Endothelial cell (in vitro differentiated cells): ENCODE measurements around the gene KRTAP13-1. TPM values are rescaled to one million over a fixed set of nuclear protein-coding genes. Genes with fewer than 3 reads are reported as not detected.

Experiments
- DNase-seq: peaks from one replicate; pipeline ENCODE4 v3.0.0; 2021; ENCODE audit warnings: low spot score
- H3K27ac Mint-ChIP-seq: one replicate; pipeline ENCODE4 v1.8.0; 2021; ENCODE audit warnings: mixed read lengths, inconsistent platforms; ENCODE audit not compliant: unreplicated experiment
- H3K27me3 Mint-ChIP-seq: one replicate; pipeline ENCODE4 v1.8.0; 2021; ENCODE audit warnings: mild to moderate bottlenecking, moderate library complexity, mixed read lengths, inconsistent platforms; ENCODE audit not compliant: unreplicated experiment
- H3K36me3 Mint-ChIP-seq: one replicate; pipeline ENCODE4 v1.8.0; 2021; ENCODE audit warnings: mild to moderate bottlenecking, low read depth, mixed read lengths, inconsistent platforms; ENCODE audit not compliant: unreplicated experiment
- H3K4me1 Mint-ChIP-seq: one replicate; pipeline ENCODE4 v1.8.0; 2021; ENCODE audit warnings: mild to moderate bottlenecking, mixed read lengths, inconsistent platforms; ENCODE audit not compliant: unreplicated experiment
- H3K4me3 Mint-ChIP-seq: one replicate; pipeline ENCODE4 v1.8.0; 2021; ENCODE audit warnings: mild to moderate bottlenecking, mixed read lengths, inconsistent platforms; ENCODE audit not compliant: unreplicated experiment
- H3K9me3 Mint-ChIP-seq: one replicate; pipeline ENCODE4 v1.8.0; 2021; ENCODE audit warnings: mixed read lengths, inconsistent platforms; ENCODE audit not compliant: unreplicated experiment
- CTCF ChIP-seq: fragments of 200-600 bp; sonication (generic); IDR thresholded peaks from one replicate; pipeline ENCODE4 v1.5.0; 2021; ENCODE audit warnings: antibody characterized with exemption; ENCODE audit not compliant: unreplicated experiment
- long read RNA-seq: library from polyadenylated mRNA; unstranded; transcript quantifications from one replicate; pipeline ENCODE4 v2.0.0, GENCODE V29; 2020; ENCODE audit not compliant: unreplicated experiment
- total RNA-seq: library from RNA; stranded (reverse); fragmentation: NEBNext Ultra II Directional; extraction: Animal tissue kit (Norgen Biotek cat#: 25700); gene quantifications from one replicate; pipeline ENCODE4 v1.2.1, GENCODE V29; 2021; ENCODE audit not compliant: unreplicated experiment

Gene KRTAP13-1
- total RNA-seq, result not detected
- long read RNA-seq, result 0 reads

GRCh38 chr21:30395731-30396130, at the start of gene KRTAP13-1:
KRTAP13-1 (plus strand) TSS chr21:30396031; CDS start chr21:30396087, 56 bp downstream.
- peaks cover 6% of the 10 kb centered on the region for H3K4me1 Mint-ChIP-seq
- no peak within 1 kb of the TSS for H3K4me3 Mint-ChIP-seq
- no peak for TF ChIP-seq CTCF
- H3K9me3 Mint-ChIP-seq, result no peaks in the 10 kb centered on the region
- DNase-seq, result no peak
- no peak within 1 kb of the TSS for H3K27ac Mint-ChIP-seq
- no peaks in the 10 kb centered on the region for H3K27me3 Mint-ChIP-seq
- no peaks in the 10 kb centered on the region for H3K36me3 Mint-ChIP-seq

GRCh38 chr21:30348506-30348905, 47.3 kb upstream of the KRTAP13-1 start, which contains the start of gene KRTAP23-1:
KRTAP23-1 (minus strand) TSS chr21:30348606; CDS start chr21:30348606, 0 bp downstream.
- Mint-ChIP-seq H3K4me3 (no peak within 1 kb of the TSS), H3K27ac (no peak within 1 kb of the TSS), H3K4me1 (no peaks in the 10 kb centered on the region), H3K9me3 (no peaks in the 10 kb centered on the region), H3K27me3 (peaks cover 2% of the 10 kb centered on the region), H3K36me3 (no peaks in the 10 kb centered on the region)
- no peak for DNase-seq
- no peak for TF ChIP-seq CTCF

GRCh38 chr21:30349572-30349971, 46.3 kb upstream of the KRTAP13-1 start:
- no peaks in the 10 kb centered on the region for H3K4me1 Mint-ChIP-seq
- TF ChIP-seq CTCF, result no peak
- no peak overlapping the region for H3K4me3 Mint-ChIP-seq
- no peak for DNase-seq
- H3K27ac Mint-ChIP-seq, result no peak overlapping the region
- H3K36me3 Mint-ChIP-seq, result no peaks in the 10 kb centered on the region
- H3K9me3 Mint-ChIP-seq, result no peaks in the 10 kb centered on the region
- H3K27me3 Mint-ChIP-seq, result peaks cover 2% of the 10 kb centered on the region

- peaks cover 2% of the 10 kb centered on the region for H3K27me3 Mint-ChIP-seq
Observed at GRCh38 chr21:30351534-30351933, 44.3 kb upstream of the KRTAP13-1 start.

More at GRCh38 chr21:30351534-30351933, 44.3 kb upstream of the KRTAP13-1 start:
- Mint-ChIP-seq H3K36me3 (no peaks in the 10 kb centered on the region), H3K4me1 (no peaks in the 10 kb centered on the region), H3K27ac (no peak overlapping the region), H3K9me3 (no peaks in the 10 kb centered on the region), H3K4me3 (no peak overlapping the region)
- no peak for TF ChIP-seq CTCF
- no peak for DNase-seq
